K562 (cell line): ENCODE results near the gene GSG1. TPM values are rescaled to one million over a fixed set of nuclear protein-coding genes. Genes with fewer than 3 reads are reported as not detected.

Experiments
- ATAC-seq: fragments of 200-7000 bp; cut with Tn5 transposase; 3 replicates; pipeline ENCODE4 v1.9.1; 2020; ENCODE audit warnings: moderate library complexity
- BruUV-seq: library from RNA; stranded (reverse); fragments of 400-500 nt; replicated peaks from 2 replicates; lab custom pipeline; 2021; lab: Mats Ljungman, UMichigan
- CTCF ChIA-PET: fragments of 300-600 bp; formaldehyde crosslinking; extraction: SDS; loops from one replicate; lab custom pipeline; 2021; ENCODE audit warnings: low intra/inter-chr PET ratio; lab: Yijun Ruan, JAX
- POLR2A ChIA-PET: fragments of 300-600, 350-650 bp; sonication (Branson Sonifier 250); formaldehyde crosslinking; extraction: SDS; loops from one replicate; lab custom pipeline; 2021; ENCODE audit warnings: antibody characterized with exemption, inconsistent platforms; lab: Yijun Ruan, JAX
- DNase-seq, 4 experiments: peaks; one replicate each; pipeline versions ENCODE4 v3.0.0 to v3.0.0-alpha.2; 2011 to 2018; ENCODE audit warnings: low spot score in 3 of 4, mixed read lengths in 3 of 4; ENCODE audit errors: extremely low read depth in 1 of 4
- FAIRE-seq: peaks from 2 replicates; lab custom pipeline; 2011; peaks lifted over from hg19 to GRCh38; lab: Jason Lieb, UNC
- H2AFZ ChIP-seq: 2 replicates; pipeline ENCODE4 v1.6.0; 2011; ENCODE audit warnings: low read depth, low read length, control low read depth, inconsistent platforms
- H3K27ac ChIP-seq: fragments of 200-600 bp; 3 replicates; pipeline ENCODE4 v1.8.0; 2011; ENCODE audit warnings: low read depth, mild to moderate bottlenecking, control low read depth, inconsistent platforms, low read length, moderate library complexity, mixed read lengths; ENCODE audit errors: extremely low read depth
- H3K27me3 ChIP-seq, 2 experiments: fragments of 300-600 bp in 1 of 2; 2 replicates in 1 of 2; 3 replicates in 1 of 2; pipeline versions ENCODE4 v1.6.0 to v1.8.0; 2011; ENCODE audit warnings: inconsistent platforms in 2 of 2, low read length in 2 of 2, mild to moderate bottlenecking in 1 of 2, mixed read lengths in 1 of 2, moderate library complexity in 1 of 2; ENCODE audit not compliant: control insufficient read depth in 2 of 2, insufficient read depth in 2 of 2
- H3K36me3 ChIP-seq: fragments of 300-600 bp; 3 replicates; pipeline ENCODE4 v1.8.0; 2011; ENCODE audit warnings: mild to moderate bottlenecking, low read length, inconsistent platforms; ENCODE audit not compliant: control insufficient read depth, insufficient read depth
- H3K4me1 ChIP-seq, 2 experiments: fragments of 200-600 bp in 1 of 2; replicated peaks in 1 of 2; 2 replicates in 1 of 2; 3 replicates in 1 of 2; pipeline versions ENCODE4 v1.5.1 to v1.8.0; 2011; ENCODE audit warnings: inconsistent platforms in 2 of 2, low read length in 2 of 2, mild to moderate bottlenecking in 1 of 2, mixed read lengths in 1 of 2, moderate library complexity in 1 of 2; ENCODE audit not compliant: control insufficient read depth in 2 of 2, insufficient read depth in 2 of 2
- H3K4me2 ChIP-seq: 2 replicates; pipeline ENCODE4 v1.6.1; 2011; ENCODE audit warnings: low read length, control low read depth, inconsistent platforms, mixed read lengths; ENCODE audit not compliant: insufficient read depth
- H3K4me3 ChIP-seq: fragments of 200-600 bp; sonication (generic), shearing (Covaris generic); 2 replicates; pipeline ENCODE4 v1.5.1; 2016; ENCODE audit warnings: control low read depth, inconsistent platforms
- H3K79me2 ChIP-seq: fragments of 200-600 bp; 3 replicates; pipeline ENCODE4 v1.8.0; 2011; ENCODE audit warnings: low read length, inconsistent platforms; ENCODE audit not compliant: control insufficient read depth, insufficient read depth
- H3K9ac ChIP-seq, 2 experiments: 2 replicates each; pipeline versions ENCODE4 v1.6.0 to v1.6.1; 2011; ENCODE audit warnings: low read depth in 2 of 2, low read length in 2 of 2, control low read depth in 1 of 2, inconsistent platforms in 1 of 2, mild to moderate bottlenecking in 1 of 2, mixed read lengths in 1 of 2; ENCODE audit not compliant: insufficient read depth in 1 of 2
- H3K9me1 ChIP-seq: one replicate; pipeline ENCODE4 v1.6.0; 2011; ENCODE audit warnings: inconsistent platforms, mild to moderate bottlenecking, low read length, moderate library complexity; ENCODE audit not compliant: control insufficient read depth, insufficient read depth
- H3K9me3 ChIP-seq: replicated peaks from 2 replicates; pipeline ENCODE4 v1.5.1; 2011; ENCODE audit warnings: low read depth, low read length, inconsistent platforms; ENCODE audit not compliant: control insufficient read depth, insufficient read depth
- H4K20me1 ChIP-seq: replicated peaks from 2 replicates; pipeline ENCODE4 v1.6.1; 2011; ENCODE audit warnings: low read length, inconsistent platforms, mixed read lengths; ENCODE audit not compliant: control insufficient read depth, insufficient read depth
- ESRRA ChIP-seq: fragments of 450-650 bp; IDR thresholded peaks from 2 replicates; pipeline ENCODE4 v1.6.1; 2014; ENCODE audit warnings: low read depth, mild to moderate bottlenecking, moderate library complexity, borderline replicate concordance
- HNRNPLL ChIP-seq: fragments of 200-400 bp; formaldehyde crosslinking; IDR thresholded peaks from 2 replicates; pipeline ENCODE4 v1.6.1; 2017; ENCODE audit warnings: low read length, low read depth, mild to moderate bottlenecking; ENCODE audit not compliant: poor library complexity, severe bottlenecking
- RBM22 ChIP-seq: fragments of 200-400 bp; formaldehyde crosslinking; IDR thresholded peaks from 2 replicates; pipeline ENCODE4 v1.6.1; 2018; ENCODE audit warnings: low read length, low read depth; ENCODE audit not compliant: poor library complexity, severe bottlenecking
- TRIM28 ChIP-seq: fragments of 450-650 bp; IDR thresholded peaks from 2 replicates; pipeline ENCODE4 v1.6.1; 2017
- TSHZ1 ChIP-seq: fragments of 250-450 bp; sonication (Bioruptor Pico); IDR thresholded peaks from 2 replicates; pipeline ENCODE4 v1.4.0; 2020; ENCODE audit warnings: mild to moderate bottlenecking, moderate library complexity
- WGBS: fragments of 100-300 bp; shearing (Covaris generic); methylation state at CpG from one replicate; pipeline ENCODE4 v1.1.6; 2016; ENCODE audit warnings: low coverage, mixed read lengths; ENCODE audit not compliant: insufficient coverage; ENCODE audit errors: missing lambda C conversion rate; 5-methylcytosine and 5-hydroxymethylcytosine counted together
- in situ Hi-C: fragments of 300-500 bp; cut with MboI; formaldehyde crosslinking; loops from 4 replicates; pipeline ENCODE4 v1.15.0; 2018; ENCODE audit warnings: inconsistent platforms, mixed read lengths
- intact Hi-C: fragments of 100-400 bp; cut with micrococcal nuclease; formaldehyde crosslinking; loops from 2 replicates; pipeline ENCODE4 v1.14.2; 2022
- polyA plus RNA-seq, 8 experiments: library from polyadenylated mRNA; depleted of rRNA in 4 of 8; stranded (reverse) in 5 of 8; unstranded in 3 of 8; fragments of >200 nt; fragmentation: Nextera tagmentation in 2 of 8; fragmentation: Illumina TruSeq in 1 of 8; extraction: Ambion mirVana in 2 of 8; extraction: Trizol in 1 of 8; gene quantifications; 2 replicates each; pipeline versions ENCODE4 v1.2.1 to v1.2.3, GENCODE V29; 2011 to 2014; ENCODE audit warnings: inconsistent platforms in 1 of 8, missing spikeins in 1 of 8
- total RNA-seq, 7 experiments: library from RNA; depleted of rRNA in 6 of 7; stranded (reverse); fragments of >200 nt in 6 of 7; fragmentation: Illumina TruSeq in 2 of 7; extraction: Trizol in 2 of 7; gene quantifications; 2 replicates each; pipeline versions ENCODE4 v1.2.1 to v1.2.3, GENCODE V29; 2011 to 2021; ENCODE audit warnings: low replicate concordance in 1 of 7
- TF ChIP-seq, protein P1 (sequence below): fragments of 450-650 bp; IDR thresholded peaks from one replicate; pipeline ENCODE4 v1.6.1; 2018; ENCODE audit warnings: mild to moderate bottlenecking, moderate library complexity; ENCODE audit not compliant: partially characterized antibody

GSG1 gene
- total and polyA plus RNA-seq, 9 of the 15 experiments (the other 6 are each of a cell fraction or from before 2014, with no cell fraction given): not detected

DNA sequence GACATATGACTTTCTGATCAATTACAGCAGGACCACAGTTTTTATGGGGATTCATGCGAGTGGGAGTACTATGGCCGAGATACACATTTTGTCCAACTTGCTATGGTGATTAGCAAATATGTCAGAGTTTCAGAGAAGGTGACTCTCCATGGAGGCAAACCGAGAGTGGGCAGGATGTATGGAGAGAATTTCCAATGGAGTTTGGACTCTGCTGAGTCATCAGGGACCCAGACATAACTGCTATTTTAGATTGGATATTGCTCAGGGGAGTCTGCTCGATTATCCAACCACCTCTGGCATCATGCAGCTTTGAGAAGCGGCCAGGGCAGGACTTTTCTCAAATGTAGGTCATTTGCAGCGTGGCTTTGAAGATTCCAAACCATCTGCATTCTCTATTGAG lies 9.5 kb upstream of the GSG1 start:
- no peak for TF ChIP-seq TRIM28
- TF ChIP-seq RBM22: no peak
- TF ChIP-seq, protein P1, sequence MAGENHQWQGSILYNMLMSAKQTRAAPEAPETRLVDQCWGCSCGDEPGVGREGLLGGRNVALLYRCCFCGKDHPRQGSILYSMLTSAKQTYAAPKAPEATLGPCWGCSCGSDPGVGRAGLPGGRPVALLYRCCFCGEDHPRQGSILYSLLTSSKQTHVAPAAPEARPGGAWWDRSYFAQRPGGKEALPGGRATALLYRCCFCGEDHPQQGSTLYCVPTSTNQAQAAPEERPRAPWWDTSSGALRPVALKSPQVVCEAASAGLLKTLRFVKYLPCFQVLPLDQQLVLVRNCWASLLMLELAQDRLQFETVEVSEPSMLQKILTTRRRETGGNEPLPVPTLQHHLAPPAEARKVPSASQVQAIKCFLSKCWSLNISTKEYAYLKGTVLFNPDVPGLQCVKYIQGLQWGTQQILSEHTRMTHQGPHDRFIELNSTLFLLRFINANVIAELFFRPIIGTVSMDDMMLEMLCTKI: no peak
- TF ChIP-seq HNRNPLL: no peak
- H3K4me1 ChIP-seq: no peaks in the 10 kb centered on the region
- H3K9me3 ChIP-seq: no peaks in the 10 kb centered on the region
- POLR2A ChIA-PET: no interaction called here
- ATAC-seq: no peak
- H3K4me3 ChIP-seq: no peak overlapping the region
- 0% methylated on average over 6 of the region's 6 CpGs for WGBS
- in situ Hi-C loops: no loop called here
- no peaks in the 10 kb centered on the region for H4K20me1 ChIP-seq
- no peaks in the 10 kb centered on the region for H3K9me1 ChIP-seq
- H3K36me3 ChIP-seq: no peaks in the 10 kb centered on the region
- H3K79me2 ChIP-seq: no peaks in the 10 kb centered on the region
- BruUV-seq: no TSS peak
- H3K9ac ChIP-seq: no peak overlapping the region
- no peak for FAIRE-seq
- H2AFZ ChIP-seq: no peak overlapping the region
- no peak for DNase-seq
- H3K4me2 ChIP-seq: no peak overlapping the region
- CTCF ChIA-PET: no interaction called here
- no peak overlapping the region for H3K27ac ChIP-seq
- intact Hi-C loops: no loop called here
- H3K27me3 ChIP-seq: peaks cover 0 to 29% of the 10 kb centered on the region in 2 experiments; a peak in 2 of 5 replicates

- H3K36me3 ChIP-seq: no peaks in the 10 kb centered on the region
- H3K79me2 ChIP-seq: no peaks in the 10 kb centered on the region
- H3K9me1 ChIP-seq: no peaks in the 10 kb centered on the region
- H3K9me3 ChIP-seq: no peaks in the 10 kb centered on the region
- ChIA-PET CTCF (no interaction called here), POLR2A (no interaction called here)
- no peak for FAIRE-seq
- intact Hi-C loops: no loop called here
- BruUV-seq: no TSS peak
- no peak overlapping the region for H3K4me2 ChIP-seq
- peaks cover 0 to under 1% of the 10 kb centered on the region in 2 experiments; a peak in 1 of 5 replicates for H3K4me1 ChIP-seq
- no peak for DNase-seq
- no peak overlapping the region for H3K4me3 ChIP-seq
- 0% methylated on average over 1 of the region's 1 CpG for WGBS
- in situ Hi-C loops: no loop called here
- no peak overlapping the region for H3K9ac ChIP-seq
- peaks cover 3 to 19% of the 10 kb centered on the region in 2 experiments; a peak in 3 of 5 replicates for H3K27me3 ChIP-seq
- no peak overlapping the region for H2AFZ ChIP-seq
- no peaks in the 10 kb centered on the region; the same call in 1 of the 2 replicates for H4K20me1 ChIP-seq
- no peak for ATAC-seq
- no peak overlapping the region for H3K27ac ChIP-seq
- TF ChIP-seq TSHZ1 (no peak), ESRRA (no peak)
These were observed 3.2 kb upstream of the GSG1 start for GRCh38 chr12:13106666-13107065.
